Midbrain (tissue), 1 donor: ENCODE measurements around the gene DPY19L3.
"Not testable (repeated sequence)": the region's sequence is repeated elsewhere in the genome, so short reads cannot be mapped to it uniquely, and the experiment has no call there.

Source experiments
- DNase-seq: peaks from one replicate; lab custom pipeline; 2025; lab: John Stamatoyannopoulos, UW

The DPY19L3 gene

DNA sequence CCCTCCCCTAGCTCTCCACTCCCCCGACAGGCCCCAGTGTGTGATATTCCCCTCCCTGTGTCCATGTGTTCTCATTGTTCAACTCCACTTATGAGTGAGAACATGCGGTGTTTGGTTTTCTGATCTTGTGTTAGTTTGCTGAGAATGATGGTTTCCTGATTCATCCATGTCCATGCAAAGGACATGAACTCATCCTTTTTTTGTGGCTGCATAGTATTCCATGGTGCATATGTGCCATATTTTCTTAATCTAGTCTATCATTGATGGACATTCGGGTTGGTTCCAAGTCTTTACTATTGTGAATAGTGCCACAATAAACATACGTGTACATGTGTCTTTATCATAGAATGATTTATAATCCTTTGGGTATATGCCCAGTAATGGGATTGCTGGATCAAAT, 106.9 kb downstream of the DPY19L3 start:
- not testable (repeated sequence) for DNase-seq

DNA sequence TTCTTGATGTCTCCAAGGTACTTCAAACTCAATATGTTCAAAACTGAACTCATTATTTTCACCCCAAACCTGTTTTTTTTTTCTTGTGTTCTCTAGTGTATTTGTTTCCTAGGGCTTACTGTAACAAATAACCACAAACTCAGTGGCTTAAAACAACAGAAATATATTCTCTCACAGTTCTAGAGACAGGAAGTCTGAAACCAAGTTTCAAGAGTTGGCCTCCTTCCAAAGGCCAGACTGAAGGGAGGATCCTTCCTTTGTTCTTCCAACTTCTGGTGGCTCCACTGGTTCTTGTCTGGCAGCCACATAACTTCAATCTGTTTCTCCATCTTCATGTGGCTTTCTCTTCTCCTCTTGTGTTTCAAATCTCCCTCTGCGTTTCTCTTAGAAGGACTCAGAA, 113.5 kb downstream of the DPY19L3 start:
- DNase-seq: no peak

DNA sequence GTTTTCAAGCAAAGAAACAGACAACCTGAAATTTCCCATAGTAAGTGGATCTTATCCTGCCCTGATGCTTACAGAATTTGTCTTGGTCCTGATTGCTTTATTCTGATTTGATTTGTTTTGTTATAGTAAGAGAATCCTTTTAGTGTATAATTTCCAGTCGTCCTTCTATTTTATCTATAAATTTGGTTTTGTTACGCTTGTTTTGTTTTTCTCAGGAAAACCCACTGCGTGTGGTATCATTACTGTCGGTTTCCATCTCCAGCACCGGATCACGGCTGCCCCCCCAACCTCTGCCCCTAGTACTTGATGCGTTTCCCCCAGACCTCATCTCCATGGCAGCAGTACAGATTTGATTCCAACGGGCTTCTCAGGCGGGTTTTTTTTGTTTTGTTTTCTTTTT, 117.4 kb downstream of the DPY19L3 start:
- no peak for DNase-seq

DNA sequence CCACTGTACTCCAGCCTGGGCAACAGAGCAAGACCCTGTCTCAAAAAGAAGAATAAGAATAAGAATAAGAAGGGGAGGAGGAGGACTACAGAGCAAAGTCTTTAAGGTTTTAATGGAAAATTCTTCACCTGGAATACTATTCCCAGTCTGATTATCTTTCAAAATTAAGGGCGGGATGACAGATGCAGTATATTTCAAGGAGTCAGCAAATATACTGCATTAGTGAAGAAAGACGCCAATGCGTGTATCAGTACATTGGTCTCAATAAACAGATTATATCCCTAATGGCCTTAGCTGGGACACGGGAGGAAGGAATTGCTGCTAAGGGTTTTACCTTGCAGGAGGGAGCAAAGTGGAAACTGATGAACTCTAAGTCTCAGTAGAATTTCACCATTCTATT, 121.3 kb downstream of the DPY19L3 start:
- no peak for DNase-seq

DNA sequence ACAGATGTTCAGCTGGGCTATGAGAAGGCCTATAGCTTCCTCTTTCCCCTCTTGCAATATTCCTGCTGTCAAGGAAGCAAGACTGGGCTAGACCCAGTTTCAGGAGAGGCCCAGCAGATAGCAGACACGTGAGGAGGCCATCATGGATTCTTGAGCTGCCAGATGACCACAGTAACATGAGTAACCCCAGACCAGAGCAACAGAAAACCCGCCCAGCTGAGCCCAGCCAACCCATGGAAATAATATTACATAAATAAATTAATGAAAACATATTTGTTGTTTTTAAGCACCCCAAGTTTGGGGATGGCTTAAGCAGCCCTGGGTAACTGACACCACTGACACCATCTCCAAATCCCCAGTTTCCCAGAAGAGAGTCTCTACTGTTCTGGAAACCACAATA, 125.2 kb downstream of the DPY19L3 start:
- DNase-seq: no peak

DNA sequence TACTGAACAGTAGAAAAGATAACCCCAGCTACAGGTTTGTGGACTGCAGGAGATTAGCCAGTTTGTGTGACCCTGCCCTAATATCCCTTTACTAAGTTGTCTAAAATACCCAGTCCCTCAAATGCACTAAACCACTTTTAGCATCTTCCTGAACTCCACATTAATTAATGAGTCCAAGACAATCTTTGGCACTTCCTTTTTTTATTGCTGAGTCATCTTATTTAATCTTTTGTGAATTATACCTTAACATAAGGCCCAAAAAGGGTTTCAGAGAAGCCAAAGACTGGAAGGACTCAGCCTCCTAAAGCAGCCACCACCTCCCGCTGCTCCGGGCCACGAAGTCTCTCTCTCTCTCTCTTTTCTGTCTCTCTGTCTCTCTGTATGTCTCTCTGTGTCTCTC, 126.7 kb downstream of the DPY19L3 start:
- no peak for DNase-seq
